Measurements from ENCODE around the gene CLTCL1. TPM values are rescaled to one million over a fixed set of nuclear protein-coding genes. Genes with fewer than 3 reads are reported as not detected.
"Not testable (repeated sequence)": the region's sequence is repeated elsewhere in the genome, so short reads cannot be mapped to it uniquely, and the experiment has no call there.

CLTCL1 gene
- total RNA-seq, 4 donors from 2014 or later = 111 to 311 (median 215) TPM

- Histone ChIP-seq H3K4me3 (no peak overlapping the region), H3K4me1 (peaks cover 12 to 19% of the 10 kb centered on the region in 2 donors), H3K27ac (peak overlapping the region in 1 of 4 donors; percentile 41), H3K36me3 (peaks cover 0 to 38% of the 10 kb centered on the region in 2 donors), H3K9me3 (no peaks in the 10 kb centered on the region), H3K27me3 (no peaks in the 10 kb centered on the region)
- ATAC-seq (no peak), DNase-seq (no peak)
- in situ Hi-C loops (cut with MboI; ENCODE audit: low sequenced_read_pairs in 4 of 4) (no loop called here), intact Hi-C loops (cut with DNase I; ENCODE audit: low total_unique reads) (no loop called here)
- TF ChIP-seq POLR2A (IDR thresholded peaks at IDR 0.05) = no peak
- no peak for TF ChIP-seq CTCF (IDR thresholded peaks at IDR 0.05 in 4 of 5, conservative IDR thresholded peaks at IDR 0.05 in 1 of 5)
These were observed 30.7 kb downstream of the CLTCL1 start for GRCh38 chr22:19260804-19261203.

GRCh38 chr22:19260194-19260593, 31.3 kb downstream of the CLTCL1 start:
- DNase-seq (no peak), ATAC-seq (peak in 1 of 2 donors; percentile 9)
- intact Hi-C loops (cut with DNase I; ENCODE audit: low total_unique reads) = no loop called here
- no peaks in the 10 kb centered on the region for H3K9me3 ChIP-seq
- H3K27ac ChIP-seq = peak overlapping the region; percentile 46 to 76 (median 64)
- TF ChIP-seq POLR2A (IDR thresholded peaks at IDR 0.05) (no peak), CTCF (IDR thresholded peaks at IDR 0.05 in 4 of 5, conservative IDR thresholded peaks at IDR 0.05 in 1 of 5) (no peak)
- in situ Hi-C loops (cut with MboI; ENCODE audit: low sequenced_read_pairs in 4 of 4) = no loop called here
- peaks cover 0 to 39% of the 10 kb centered on the region in 2 donors for H3K36me3 ChIP-seq
- peak overlapping the region in 1 of 4 donors; percentile 42 for H3K4me3 ChIP-seq
- H3K4me1 ChIP-seq = peaks cover 8 to 19% of the 10 kb centered on the region in 2 donors
- no peaks in the 10 kb centered on the region for H3K27me3 ChIP-seq

GRCh38 chr22:19258968-19259288, 32.6 kb downstream of the CLTCL1 start:
- Histone ChIP-seq H3K36me3 (peaks cover 0 to 49% of the 10 kb centered on the region in 2 donors), H3K27ac (peak overlapping the region; percentile 46 to 76 (median 64)), H3K4me1 (peaks cover 4 to 19% of the 10 kb centered on the region in 2 donors)
- H3K27me3 ChIP-seq; ATAC-seq; intact Hi-C loops (cut with DNase I; ENCODE audit: low total_unique reads); in situ Hi-C loops (cut with MboI; ENCODE audit: low sequenced_read_pairs in 4 of 4); DNase-seq; H3K9me3 ChIP-seq; H3K4me3 ChIP-seq: not testable (repeated sequence)

GRCh38 chr22:19258371-19258770, 33.1 kb downstream of the CLTCL1 start:
- TF ChIP-seq POLR2A (IDR thresholded peaks at IDR 0.05) (no peak), CTCF (IDR thresholded peaks at IDR 0.05 in 4 of 5, conservative IDR thresholded peaks at IDR 0.05 in 1 of 5) (no peak)
- H3K4me3 ChIP-seq = no peak overlapping the region
- H3K27me3 ChIP-seq = no peaks in the 10 kb centered on the region
- no peaks in the 10 kb centered on the region for H3K9me3 ChIP-seq
- H3K27ac ChIP-seq = peak overlapping the region in 1 of 4 donors; percentile 76
- in situ Hi-C loops (cut with MboI; ENCODE audit: low sequenced_read_pairs in 4 of 4) (no loop called here), intact Hi-C loops (cut with DNase I; ENCODE audit: low total_unique reads) (no loop called here)
- no peak for ATAC-seq
- H3K36me3 ChIP-seq = peaks cover 0 to 55% of the 10 kb centered on the region in 2 donors
- no peak for DNase-seq
- H3K4me1 ChIP-seq = peaks cover 4 to 19% of the 10 kb centered on the region in 2 donors

- H3K27me3 ChIP-seq; H3K9me3 ChIP-seq; intact Hi-C loops (cut with DNase I; ENCODE audit: low total_unique reads); H3K27ac ChIP-seq; in situ Hi-C loops (cut with MboI; ENCODE audit: low sequenced_read_pairs in 4 of 4); DNase-seq; ATAC-seq; H3K4me3 ChIP-seq: not testable (repeated sequence)
- Histone ChIP-seq H3K36me3 (peaks cover 0 to 71% of the 10 kb centered on the region in 2 donors), H3K4me1 (peaks cover 4 to 19% of the 10 kb centered on the region in 2 donors)
These were observed 35.2 kb downstream of the CLTCL1 start for GRCh38 chr22:19256362-19256761.

GRCh38 chr22:19253143-19253542, 38.4 kb downstream of the CLTCL1 start:
- H3K27me3 ChIP-seq = no peaks in the 10 kb centered on the region
- TF ChIP-seq CTCF (IDR thresholded peaks at IDR 0.05 in 4 of 5, conservative IDR thresholded peaks at IDR 0.05 in 1 of 5) (no peak), POLR2A (IDR thresholded peaks at IDR 0.05) (no peak)
- H3K4me1 ChIP-seq = peaks cover 0 to 4% of the 10 kb centered on the region in 2 donors
- in situ Hi-C loops (cut with MboI; ENCODE audit: low sequenced_read_pairs in 4 of 4) (no loop called here), intact Hi-C loops (cut with DNase I; ENCODE audit: low total_unique reads) (no loop called here)
- no peak overlapping the region for H3K27ac ChIP-seq
- DNase-seq = no peak
- no peak for ATAC-seq
- H3K36me3 ChIP-seq = peaks cover 0 to 85% of the 10 kb centered on the region in 2 donors
- no peaks in the 10 kb centered on the region for H3K9me3 ChIP-seq
- H3K4me3 ChIP-seq = no peak overlapping the region

Data from gastrocnemius medialis (tissue), 4 donors.